ENCODE measurements around the gene SCAMP4. TPM values are rescaled to one million over a fixed set of nuclear protein-coding genes. Genes with fewer than 3 reads are reported as not detected.

SCAMP4 gene
- total RNA-seq, 2 experiments from 2014 or later: 23.1 to 25.1 TPM

- no peak for ATAC-seq
- Mint-ChIP-seq H3K4me3 (no peak overlapping the region), H3K36me3 (ENCODE audit: low read depth) (peaks cover 7% of the 10 kb centered on the region), H3K4me1 (ENCODE audit: low read depth) (peaks cover 11% of the 10 kb centered on the region), H3K27me3 (no peaks in the 10 kb centered on the region), H3K27ac (no peak overlapping the region), H3K9me3 (peaks cover 12% of the 10 kb centered on the region)
- no peak for TF ChIP-seq CTCF (IDR thresholded peaks at IDR 0.05)
- POLR2A ChIA-PET: interaction anchor here (0.8 to 1.0 kb wide), 3 partner anchors 31 to 502 kb away, joined by 3 to 4 read pairs (median 3); partner anchors contain the start of genes ADAT3 and SCAMP4
- intact Hi-C loops (cut with micrococcal nuclease): no loop called here
- no peak for DNase-seq
- CTCF ChIA-PET: no interaction called here
Measured at GRCh38 chr19:1936430-1936829, 31.2 kb downstream of the SCAMP4 start.

- DNase-seq: no peak
- peaks cover 7% of the 10 kb centered on the region for H3K36me3 Mint-ChIP-seq (ENCODE audit: low read depth)
- no peaks in the 10 kb centered on the region for H3K27me3 Mint-ChIP-seq
- TF ChIP-seq CTCF (IDR thresholded peaks at IDR 0.05): no peak
- peaks cover 11% of the 10 kb centered on the region for H3K4me1 Mint-ChIP-seq (ENCODE audit: low read depth)
- intact Hi-C loops (cut with micrococcal nuclease): no loop called here
- CTCF ChIA-PET: interaction anchor here (1.6 kb wide), 1 partner anchor 10 kb away, joined by 3 read pairs; no protein-coding TSS in a partner anchor
- no peak overlapping the region for H3K27ac Mint-ChIP-seq
- POLR2A ChIA-PET: interaction anchor here (0.6 to 1.0 kb wide), 5 partner anchors 8 to 503 kb away, joined by 3 to 4 read pairs (median 3); partner anchors contain the start of genes ADAT3 and SCAMP4
- no peak for ATAC-seq
- peaks cover 7% of the 10 kb centered on the region for H3K9me3 Mint-ChIP-seq
- no peak overlapping the region for H3K4me3 Mint-ChIP-seq
Measured at GRCh38 chr19:1936916-1937610, 31.9 kb downstream of the SCAMP4 start.

- DNase-seq (no peak), ATAC-seq (no peak)
- Mint-ChIP-seq H3K9me3 (peaks cover 4% of the 10 kb centered on the region), H3K4me3 (no peak overlapping the region), H3K27ac (no peak overlapping the region), H3K27me3 (no peaks in the 10 kb centered on the region), H3K36me3 (ENCODE audit: low read depth) (peaks cover 7% of the 10 kb centered on the region), H3K4me1 (ENCODE audit: low read depth) (peaks cover 16% of the 10 kb centered on the region)
- ChIA-PET CTCF (interaction anchor here (1.1 to 1.6 kb wide), 2 partner anchors 11 to 68 kb away, joined by 3 read pairs; no protein-coding TSS in a partner anchor), POLR2A (no interaction called here)
- TF ChIP-seq CTCF (IDR thresholded peaks at IDR 0.05): no peak
- intact Hi-C loops (cut with micrococcal nuclease): no loop called here
Measured at GRCh38 chr19:1938071-1938470, 32.9 kb downstream of the SCAMP4 start.

- ATAC-seq: peak; percentile 1
- Mint-ChIP-seq H3K4me1 (ENCODE audit: low read depth) (peaks cover 32% of the 10 kb centered on the region), H3K9me3 (no peaks in the 10 kb centered on the region), H3K27ac (peak within 1 kb of the TSS; percentile 94), H3K4me3 (peak within 1 kb of the TSS; percentile 94), H3K27me3 (no peaks in the 10 kb centered on the region), H3K36me3 (ENCODE audit: low read depth) (peaks cover 5% of the 10 kb centered on the region)
- ChIA-PET CTCF (interaction anchor here (2.4 kb wide), 1 partner anchor 12 kb away, joined by 6 read pairs; no protein-coding TSS in a partner anchor), POLR2A (interaction anchor here (0.7 to 2.0 kb wide), 5 partner anchors 44 to 269 kb away, joined by 3 to 7 read pairs (median 3); no protein-coding TSS in a partner anchor)
- intact Hi-C loops (cut with micrococcal nuclease): no loop called here
- DNase-seq: peak; percentile 14
- TF ChIP-seq CTCF (IDR thresholded peaks at IDR 0.05): no peak
Measured at GRCh38 chr19:1941146-1942077, 36.2 kb downstream of the SCAMP4 start, which contains the start of gene CSNK1G2. Gene CSNK1G2 (plus strand): TSS chr19:1941172. CDS start chr19:1969773, 28,601 bp downstream.
